GM12878 (cell line): Measurements from ENCODE around the gene COL21A1. TPM values are rescaled to one million over a fixed set of nuclear protein-coding genes. Genes with fewer than 3 reads are reported as not detected.

Experiments
- ATAC-seq: fragments of 200-7000 bp; cut with Tn5 transposase; 3 replicates; pipeline ENCODE4 v1.9.1; 2020; ENCODE audit warnings: mild to moderate bottlenecking, moderate library complexity
- BruUV-seq: library from RNA; stranded (reverse); fragments of 400-500 nt; replicated peaks from 2 replicates; lab custom pipeline; 2021; lab: Mats Ljungman, UMichigan
- CTCF ChIA-PET: fragments of 300-600 bp; sonication (Branson Sonifier 250); formaldehyde crosslinking; extraction: SDS; loops from one replicate; lab custom pipeline; 2021; ENCODE audit warnings: inconsistent platforms; lab: Yijun Ruan, JAX
- POLR2A ChIA-PET: fragments of 350-600 bp; formaldehyde crosslinking; extraction: SDS; loops from one replicate; lab custom pipeline; 2021; ENCODE audit warnings: inconsistent platforms; lab: Charles Lee
- RAD21 ChIA-PET: fragments of 300-600 bp; sonication (Branson Sonifier 250); formaldehyde crosslinking; loops from one replicate; lab custom pipeline; 2023; ENCODE audit warnings: antibody characterized with exemption; ENCODE audit not compliant: unreplicated experiment; lab: Charles Lee
- SMC1A ChIA-PET: fragments of 300-600 bp; sonication (Branson Sonifier 250); formaldehyde crosslinking; loops from one replicate; lab custom pipeline; 2023; ENCODE audit not compliant: unreplicated experiment, uncharacterized antibody; lab: Charles Lee
- DNase-seq: peaks from one replicate; pipeline ENCODE4 v3.0.0-alpha.2; 2011; ENCODE audit warnings: low read depth, low spot score
- FAIRE-seq: peaks from 3 replicates; lab custom pipeline; 2011; peaks lifted over from hg19 to GRCh38; lab: Jason Lieb, UNC
- H2AFZ ChIP-seq: 2 replicates; pipeline ENCODE4 v1.6.0; 2011; ENCODE audit warnings: low read depth, low read length, control low read depth; ENCODE audit not compliant: control insufficient read depth
- H3K27ac ChIP-seq: 2 replicates; pipeline ENCODE4 v1.5.1; 2011; ENCODE audit warnings: control low read depth; ENCODE audit not compliant: control insufficient read depth, insufficient read depth
- H3K27me3 ChIP-seq, 2 experiments: replicated peaks in 1 of 2; 2 replicates each; pipeline versions ENCODE4 v1.6.0 to v1.6.1; 2011; ENCODE audit warnings: low read length in 1 of 2; ENCODE audit not compliant: control insufficient read depth in 2 of 2, insufficient read depth in 2 of 2
- H3K36me3 ChIP-seq, 2 experiments: 2 replicates each; pipeline ENCODE4 v1.5.1; 2011; ENCODE audit warnings: low read length in 1 of 2; ENCODE audit not compliant: control insufficient read depth in 2 of 2, insufficient read depth in 2 of 2
- H3K4me1 ChIP-seq: 2 replicates; pipeline ENCODE4 v1.6.1; 2011; ENCODE audit warnings: mild to moderate bottlenecking, low read length, moderate library complexity, mixed read lengths; ENCODE audit not compliant: control insufficient read depth, insufficient read depth
- H3K4me2 ChIP-seq: 2 replicates; pipeline ENCODE4 v1.6.0; 2011; ENCODE audit warnings: control low read depth; ENCODE audit not compliant: control insufficient read depth, insufficient read depth
- H3K4me3 ChIP-seq: fragments of 200-600 bp; sonication (generic); 2 replicates; pipeline ENCODE4 v1.5.1; 2016
- H3K79me2 ChIP-seq: 2 replicates; pipeline ENCODE4 v1.6.0; 2011; ENCODE audit warnings: low read length; ENCODE audit not compliant: control insufficient read depth, insufficient read depth
- H3K9ac ChIP-seq: 2 replicates; pipeline ENCODE4 v1.8.0; 2011; ENCODE audit warnings: low read length, control low read depth, mixed read lengths; ENCODE audit not compliant: control insufficient read depth, insufficient read depth
- H3K9me3 ChIP-seq: replicated peaks from 3 replicates; pipeline ENCODE4 v1.5.1; 2011; ENCODE audit warnings: mild to moderate bottlenecking, low read length; ENCODE audit not compliant: control insufficient read depth, insufficient read depth
- H4K20me1 ChIP-seq: 2 replicates; pipeline ENCODE4 v1.6.0; 2011; ENCODE audit not compliant: control insufficient read depth, insufficient read depth
- BCL3 ChIP-seq: IDR thresholded peaks from 2 replicates; pipeline ENCODE4 v1.6.1; 2011; ENCODE audit warnings: borderline replicate concordance, low read depth, mild to moderate bottlenecking, moderate library complexity, low read length; ENCODE audit not compliant: insufficient read depth, poor library complexity, severe bottlenecking
- BHLHE40 ChIP-seq, 2 experiments: fragments of 450-650 bp in 1 of 2; IDR thresholded peaks; 2 replicates each; pipeline ENCODE4 v1.6.1; 2011 to 2017; ENCODE audit warnings: low read depth in 2 of 2, borderline replicate concordance in 1 of 2, improper control_type of control experiment in 1 of 2, low read length in 1 of 2, mild to moderate bottlenecking in 1 of 2
- BMI1 ChIP-seq: fragments of 450-650 bp; IDR thresholded peaks from 2 replicates; pipeline ENCODE4 v1.6.1; 2016; ENCODE audit warnings: mild to moderate bottlenecking, moderate library complexity, borderline replicate concordance
- CEBPB ChIP-seq, 2 experiments: fragments of 150-350 bp in 1 of 2; IDR thresholded peaks; 2 replicates each; pipeline ENCODE4 v1.6.1; 2012 to 2014; ENCODE audit warnings: low read depth in 2 of 2, low read length in 2 of 2, borderline replicate concordance in 1 of 2, inconsistent platforms in 1 of 2
- HDAC6 ChIP-seq: fragments of 200-600 bp; sonication (generic); IDR thresholded peaks from one replicate; pipeline ENCODE4 v1.8.0; 2017; ENCODE audit warnings: antibody characterized with exemption; ENCODE audit not compliant: unreplicated experiment
- IRF4 ChIP-seq: IDR thresholded peaks from 2 replicates; pipeline ENCODE4 v1.6.1; 2011; ENCODE audit warnings: low read depth, low read length
- JUND ChIP-seq: IDR thresholded peaks from 2 replicates; pipeline ENCODE4 v1.6.1; 2012; ENCODE audit warnings: low read depth, mild to moderate bottlenecking, low read length, improper control_type of control experiment, moderate library complexity
- MYB ChIP-seq: fragments of 150-350 bp; IDR thresholded peaks from 2 replicates; pipeline ENCODE4 v1.6.1; 2014; ENCODE audit warnings: mild to moderate bottlenecking, low read depth, low read length, borderline replicate concordance
- NFXL1 ChIP-seq: fragments of 450-650 bp; IDR thresholded peaks from 2 replicates; pipeline ENCODE4 v1.6.1; 2017; ENCODE audit warnings: antibody characterized with exemption, mild to moderate bottlenecking, borderline replicate concordance
- PAX5 ChIP-seq: IDR thresholded peaks from 2 replicates; pipeline ENCODE4 v1.6.1; 2011; ENCODE audit warnings: low read depth, low read length, borderline replicate concordance
- SMAD5 ChIP-seq: IDR thresholded peaks from 2 replicates; pipeline ENCODE4 v1.6.1; 2016; ENCODE audit warnings: antibody characterized with exemption, low read depth
- SREBF1 ChIP-seq: IDR thresholded peaks from 2 replicates; pipeline ENCODE4 v1.6.1; 2012; ENCODE audit warnings: mild to moderate bottlenecking, low read length
- SUZ12 ChIP-seq: fragments of 200-600 bp; sonication (generic); IDR thresholded peaks from one replicate; pipeline ENCODE4 v1.6.1; 2018; ENCODE audit warnings: antibody characterized with exemption, mild to moderate bottlenecking; ENCODE audit not compliant: unreplicated experiment
- TAF1 ChIP-seq: IDR thresholded peaks from 2 replicates; pipeline ENCODE4 v1.6.1; 2011; ENCODE audit warnings: mild to moderate bottlenecking, low read depth, low read length, borderline replicate concordance
- YBX1 ChIP-seq: fragments of 450-650 bp; IDR thresholded peaks from 2 replicates; pipeline ENCODE4 v1.6.1; 2016; ENCODE audit warnings: antibody characterized with exemption
- WGBS: methylation state at CpG from one replicate; pipeline ENCODE4 v1.1.6; 2016; ENCODE audit warnings: low lambda C conversion rate; ENCODE audit not compliant: insufficient replicate concordance, insufficient coverage; ENCODE audit errors: missing lambda C conversion rate; 5-methylcytosine and 5-hydroxymethylcytosine counted together
- in situ Hi-C: fragments of 300-500 bp; cut with MboI; formaldehyde crosslinking; loops from 9 replicates; pipeline ENCODE4 v1.14.3; 2018; ENCODE audit warnings: mixed read lengths
- intact Hi-C: fragments of 100-400 bp; cut with micrococcal nuclease; formaldehyde crosslinking; loops from one replicate; pipeline ENCODE4 v1.14.2; 2022; ENCODE audit not compliant: unreplicated experiment
- polyA plus RNA-seq, 11 experiments: library from polyadenylated mRNA; depleted of rRNA in 4 of 11; unstranded in 6 of 11; stranded (reverse) in 5 of 11; fragments of >200 nt; fragmentation: Nextera tagmentation in 4 of 11; fragmentation: Illumina TruSeq in 1 of 11; extraction: Ambion mirVana in 4 of 11; extraction: Trizol in 1 of 11; gene quantifications; 1 replicate in 1 of 11; 2 replicates in 10 of 11; pipeline versions ENCODE4 v1.2.1 to v1.2.3, GENCODE V29; 2011 to 2016; ENCODE audit warnings: inconsistent platforms in 2 of 11, missing spikeins in 2 of 11, low read depth in 1 of 11
- total RNA-seq, 4 experiments: library from RNA; depleted of rRNA in 3 of 4; stranded (reverse); fragments of >200 nt in 3 of 4; fragmentation: Illumina TruSeq in 1 of 4; extraction: Trizol in 1 of 4; gene quantifications; 2 replicates each; pipeline versions ENCODE4 v1.2.1 to v1.2.3, GENCODE V29; 2013 to 2021
- TF ChIP-seq, protein P1 (sequence below): fragments of 450-650 bp; conservative IDR thresholded peaks from 2 replicates; pipeline ENCODE4 v1.6.1; 2017; ENCODE audit warnings: mild to moderate bottlenecking, moderate library complexity
- TF ChIP-seq, protein P2 (sequence below): fragments of 450-650 bp; IDR thresholded peaks from 2 replicates; pipeline ENCODE4 v1.6.1; 2016; ENCODE audit warnings: mild to moderate bottlenecking

COL21A1 gene
- total and polyA plus RNA-seq, 10 of the 15 experiments (the other 5 are each of a cell fraction or from before 2014, with no cell fraction given): 0.10 TPM; not detected in 9

GRCh38 chr6:56040223-56040622 is 207.2 kb downstream of the COL21A1 start (continued):
- no peak for TF ChIP-seq SREBF1

GRCh38 chr6:56038764-56039163 is 208.6 kb downstream of the COL21A1 start:
- ATAC-seq: no peak
- 11% methylated on average over 6 of the region's 6 CpGs for WGBS
- POLR2A ChIA-PET: no interaction called here

More at GRCh38 chr6:56038764-56039163, 208.6 kb downstream of the COL21A1 start:
- TF ChIP-seq CEBPB (IDR thresholded peaks at IDR 0.05; ENCODE audit: borderline replicate concordance in 1 of 2, low read depth in 2 of 2, low read length in 2 of 2) (no peak), BMI1 (no peak), SMAD5 (no peak), MYB (no peak), PAX5 (no peak), JUND (no peak), NFXL1 (no peak), BHLHE40 (IDR thresholded peaks at IDR 0.05; ENCODE audit: borderline replicate concordance in 1 of 2, low read depth in 2 of 2, low read length in 1 of 2) (no peak), IRF4 (no peak), SUZ12 (no peak), YBX1 (no peak), TAF1 (no peak), BCL3 (no peak), HDAC6 (no peak)
- TF ChIP-seq, protein P1, sequence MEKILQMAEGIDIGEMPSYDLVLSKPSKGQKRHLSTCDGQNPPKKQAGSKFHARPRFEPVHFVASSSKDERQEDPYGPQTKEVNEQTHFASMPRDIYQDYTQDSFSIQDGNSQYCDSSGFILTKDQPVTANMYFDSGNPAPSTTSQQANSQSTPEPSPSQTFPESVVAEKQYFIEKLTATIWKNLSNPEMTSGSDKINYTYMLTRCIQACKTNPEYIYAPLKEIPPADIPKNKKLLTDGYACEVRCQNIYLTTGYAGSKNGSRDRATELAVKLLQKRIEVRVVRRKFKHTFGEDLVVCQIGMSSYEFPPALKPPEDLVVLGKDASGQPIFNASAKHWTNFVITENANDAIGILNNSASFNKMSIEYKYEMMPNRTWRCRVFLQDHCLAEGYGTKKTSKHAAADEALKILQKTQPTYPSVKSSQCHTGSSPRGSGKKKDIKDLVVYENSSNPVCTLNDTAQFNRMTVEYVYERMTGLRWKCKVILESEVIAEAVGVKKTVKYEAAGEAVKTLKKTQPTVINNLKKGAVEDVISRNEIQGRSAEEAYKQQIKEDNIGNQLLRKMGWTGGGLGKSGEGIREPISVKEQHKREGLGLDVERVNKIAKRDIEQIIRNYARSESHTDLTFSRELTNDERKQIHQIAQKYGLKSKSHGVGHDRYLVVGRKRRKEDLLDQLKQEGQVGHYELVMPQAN: no peak
- TF ChIP-seq, protein P2, sequence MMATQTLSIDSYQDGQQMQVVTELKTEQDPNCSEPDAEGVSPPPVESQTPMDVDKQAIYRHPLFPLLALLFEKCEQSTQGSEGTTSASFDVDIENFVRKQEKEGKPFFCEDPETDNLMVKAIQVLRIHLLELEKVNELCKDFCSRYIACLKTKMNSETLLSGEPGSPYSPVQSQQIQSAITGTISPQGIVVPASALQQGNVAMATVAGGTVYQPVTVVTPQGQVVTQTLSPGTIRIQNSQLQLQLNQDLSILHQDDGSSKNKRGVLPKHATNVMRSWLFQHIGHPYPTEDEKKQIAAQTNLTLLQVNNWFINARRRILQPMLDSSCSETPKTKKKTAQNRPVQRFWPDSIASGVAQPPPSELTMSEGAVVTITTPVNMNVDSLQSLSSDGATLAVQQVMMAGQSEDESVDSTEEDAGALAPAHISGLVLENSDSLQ: no peak
- no peak overlapping the region for H3K9ac ChIP-seq
- no peak for DNase-seq
- H3K4me2 ChIP-seq: no peak overlapping the region
- no peaks in the 10 kb centered on the region for H3K4me1 ChIP-seq
- in situ Hi-C loops (no loop called here), intact Hi-C loops (no loop called here)
- H3K36me3 ChIP-seq: no peaks in the 10 kb centered on the region
- H4K20me1 ChIP-seq: no peaks in the 10 kb centered on the region
- ChIA-PET SMC1A (no interaction called here), RAD21 (no interaction called here), CTCF (no interaction called here)
- no peaks in the 10 kb centered on the region for H3K9me3 ChIP-seq
- H3K27ac ChIP-seq: no peak overlapping the region
- H3K79me2 ChIP-seq: no peaks in the 10 kb centered on the region
- BruUV-seq: no TSS peak
- no peak overlapping the region for H2AFZ ChIP-seq
- no peak for FAIRE-seq
- H3K4me3 ChIP-seq: no peak overlapping the region
- no peaks in the 10 kb centered on the region for H3K27me3 ChIP-seq
